ENCODE results near the gene TCERG1L.

The TCERG1L gene

GRCh38 chr10:131109726-131110125 lies 201.8 kb downstream of the TCERG1L start:
- H3K79me1 ChIP-seq (replicated peaks; ENCODE audit: low read length, poor library complexity, severe bottlenecking): no peaks in the 10 kb centered on the region
- H3K4me2 ChIP-seq (ENCODE audit: low read length, poor library complexity, severe bottlenecking): no peak overlapping the region
- peaks cover 7% of the 10 kb centered on the region for H3K9me3 ChIP-seq (ENCODE audit: control insufficient read depth, low read length)
- no peak overlapping the region for H2AFZ ChIP-seq (ENCODE audit: low read depth, low read length)
- H4K91ac ChIP-seq (ENCODE audit: low read length): no peak overlapping the region
- no peak overlapping the region for H3K18ac ChIP-seq (ENCODE audit: low read depth in 1 of 2, low read length in 2 of 2)
- no peak overlapping the region for H2BK12ac ChIP-seq (ENCODE audit: low read length in 2 of 2)
- no peak for DNase-seq
- H3K4ac ChIP-seq (ENCODE audit: low read depth in 1 of 2, low read length in 2 of 2): no peak overlapping the region
- H3K4me3 ChIP-seq (ENCODE audit: insufficient read depth in 1 of 2, low read depth in 1 of 2, low read length in 2 of 2): no peak overlapping the region
- no peak overlapping the region for H2BK15ac ChIP-seq (ENCODE audit: low read depth, poor library complexity, severe bottlenecking)
- no peak overlapping the region for H2BK5ac ChIP-seq (ENCODE audit: low read depth, low read length, poor library complexity, severe bottlenecking)
- no peak overlapping the region for H4K8ac ChIP-seq (ENCODE audit: low read length)
- no peak overlapping the region for H3K27ac ChIP-seq (ENCODE audit: low read length, poor library complexity, severe bottlenecking)
- H3K9ac ChIP-seq (ENCODE audit: low read length): no peak overlapping the region
- H3K4me1 ChIP-seq (ENCODE audit: control insufficient read depth, insufficient read depth, low read depth, low read length): no peaks in the 10 kb centered on the region
- H3K36me3 ChIP-seq (ENCODE audit: control insufficient read depth in 1 of 2, insufficient read depth in 2 of 2, low read depth in 1 of 2, low read length in 2 of 2): no peaks in the 10 kb centered on the region
- H2BK120ac ChIP-seq (ENCODE audit: low read depth, low read length): no peak overlapping the region
- no peak overlapping the region for H3K23ac ChIP-seq (ENCODE audit: low read length in 2 of 2)
- H3K27me3 ChIP-seq (ENCODE audit: control insufficient read depth in 1 of 2, insufficient read depth in 1 of 2, low read length in 2 of 2): no peaks in the 10 kb centered on the region
- 87% methylated on average over 16 of the region's 16 CpGs for WGBS
- no peak overlapping the region for H2AK5ac ChIP-seq (ENCODE audit: low read length, severe bottlenecking)
- no peak overlapping the region for H3K14ac ChIP-seq (ENCODE audit: low read length in 2 of 2)

GRCh38 chr10:131109291-131109690 lies 202.2 kb downstream of the TCERG1L start:
- no peaks in the 10 kb centered on the region for H3K36me3 ChIP-seq (ENCODE audit: control insufficient read depth in 1 of 2, insufficient read depth in 2 of 2, low read depth in 1 of 2, low read length in 2 of 2)
- no peak overlapping the region for H3K4ac ChIP-seq (ENCODE audit: low read depth in 1 of 2, low read length in 2 of 2)
- H2AK5ac ChIP-seq (ENCODE audit: low read length, severe bottlenecking): no peak overlapping the region
- no peaks in the 10 kb centered on the region for H3K4me1 ChIP-seq (ENCODE audit: control insufficient read depth, insufficient read depth, low read depth, low read length)
- H3K27me3 ChIP-seq (ENCODE audit: control insufficient read depth in 1 of 2, insufficient read depth in 1 of 2, low read length in 2 of 2): no peaks in the 10 kb centered on the region
- H3K4me3 ChIP-seq (ENCODE audit: insufficient read depth in 1 of 2, low read depth in 1 of 2, low read length in 2 of 2): no peak overlapping the region
- no peak overlapping the region for H3K14ac ChIP-seq (ENCODE audit: low read length in 2 of 2)
- H3K18ac ChIP-seq (ENCODE audit: low read depth in 1 of 2, low read length in 2 of 2): no peak overlapping the region
- H3K9me3 ChIP-seq (ENCODE audit: control insufficient read depth, low read length): peaks cover 7% of the 10 kb centered on the region
- no peak overlapping the region for H3K9ac ChIP-seq (ENCODE audit: low read length)
- H3K27ac ChIP-seq (ENCODE audit: low read length, poor library complexity, severe bottlenecking): no peak overlapping the region
- H2BK15ac ChIP-seq (ENCODE audit: low read depth, poor library complexity, severe bottlenecking): no peak overlapping the region
- no peak overlapping the region for H4K91ac ChIP-seq (ENCODE audit: low read length)
- no peak overlapping the region for H2AFZ ChIP-seq (ENCODE audit: low read depth, low read length)
- DNase-seq: no peak
- no peak overlapping the region for H3K23ac ChIP-seq (ENCODE audit: low read length in 2 of 2)
- H3K4me2 ChIP-seq (ENCODE audit: low read length, poor library complexity, severe bottlenecking): no peak overlapping the region
- WGBS: 93% methylated on average over 19 of the region's 19 CpGs
- no peak overlapping the region for H2BK5ac ChIP-seq (ENCODE audit: low read depth, low read length, poor library complexity, severe bottlenecking)
- no peaks in the 10 kb centered on the region for H3K79me1 ChIP-seq (replicated peaks; ENCODE audit: low read length, poor library complexity, severe bottlenecking)
- H2BK120ac ChIP-seq (ENCODE audit: low read depth, low read length): no peak overlapping the region
- H4K8ac ChIP-seq (ENCODE audit: low read length): no peak overlapping the region
- no peak overlapping the region for H2BK12ac ChIP-seq (ENCODE audit: low read length in 2 of 2)

GRCh38 chr10:131107970-131108369 lies 203.6 kb downstream of the TCERG1L start:
- no peaks in the 10 kb centered on the region for H3K27me3 ChIP-seq (ENCODE audit: control insufficient read depth in 1 of 2, insufficient read depth in 1 of 2, low read length in 2 of 2)
- no peak overlapping the region for H3K4ac ChIP-seq (ENCODE audit: low read depth in 1 of 2, low read length in 2 of 2)
- H2AK5ac ChIP-seq (ENCODE audit: low read length, severe bottlenecking): no peak overlapping the region
- no peak overlapping the region for H3K23ac ChIP-seq (ENCODE audit: low read length in 2 of 2)
- H3K18ac ChIP-seq (ENCODE audit: low read depth in 1 of 2, low read length in 2 of 2): no peak overlapping the region
- H2BK120ac ChIP-seq (ENCODE audit: low read depth, low read length): no peak overlapping the region
- no peak for DNase-seq
- H3K36me3 ChIP-seq (ENCODE audit: control insufficient read depth in 1 of 2, insufficient read depth in 2 of 2, low read depth in 1 of 2, low read length in 2 of 2): no peaks in the 10 kb centered on the region
- no peak overlapping the region for H2BK5ac ChIP-seq (ENCODE audit: low read depth, low read length, poor library complexity, severe bottlenecking)
- H4K8ac ChIP-seq (ENCODE audit: low read length): no peak overlapping the region
- H3K9ac ChIP-seq (ENCODE audit: low read length): no peak overlapping the region
- no peak overlapping the region for H2BK15ac ChIP-seq (ENCODE audit: low read depth, poor library complexity, severe bottlenecking)
- no peak overlapping the region for H3K27ac ChIP-seq (ENCODE audit: low read length, poor library complexity, severe bottlenecking)
- WGBS: 94% methylated on average over 9 of the region's 9 CpGs
- H3K14ac ChIP-seq (ENCODE audit: low read length in 2 of 2): no peak overlapping the region
- H2BK12ac ChIP-seq (ENCODE audit: low read length in 2 of 2): no peak overlapping the region
- H3K4me2 ChIP-seq (ENCODE audit: low read length, poor library complexity, severe bottlenecking): no peak overlapping the region
- no peaks in the 10 kb centered on the region for H3K4me1 ChIP-seq (ENCODE audit: control insufficient read depth, insufficient read depth, low read depth, low read length)
- peaks cover 7% of the 10 kb centered on the region for H3K9me3 ChIP-seq (ENCODE audit: control insufficient read depth, low read length)
- H4K91ac ChIP-seq (ENCODE audit: low read length): no peak overlapping the region
- no peak overlapping the region for H3K4me3 ChIP-seq (ENCODE audit: insufficient read depth in 1 of 2, low read depth in 1 of 2, low read length in 2 of 2)
- no peaks in the 10 kb centered on the region for H3K79me1 ChIP-seq (replicated peaks; ENCODE audit: low read length, poor library complexity, severe bottlenecking)
- no peak overlapping the region for H2AFZ ChIP-seq (ENCODE audit: low read depth, low read length)

- no peak for DNase-seq
- Histone ChIP-seq H4K91ac (ENCODE audit: low read length) (no peak overlapping the region), H3K9me3 (ENCODE audit: control insufficient read depth, low read length) (peaks cover 2% of the 10 kb centered on the region), H2BK120ac (ENCODE audit: low read depth, low read length) (no peak overlapping the region), H3K36me3 (ENCODE audit: control insufficient read depth in 1 of 2, insufficient read depth in 2 of 2, low read depth in 1 of 2, low read length in 2 of 2) (no peaks in the 10 kb centered on the region), H3K14ac (ENCODE audit: low read length in 2 of 2) (no peak overlapping the region), H3K4me1 (ENCODE audit: control insufficient read depth, insufficient read depth, low read depth, low read length) (no peaks in the 10 kb centered on the region), H2AFZ (ENCODE audit: low read depth, low read length) (no peak overlapping the region), H3K23ac (ENCODE audit: low read length in 2 of 2) (no peak overlapping the region), H3K27ac (ENCODE audit: low read length, poor library complexity, severe bottlenecking) (no peak overlapping the region), H2BK15ac (ENCODE audit: low read depth, poor library complexity, severe bottlenecking) (no peak overlapping the region), H3K4me3 (ENCODE audit: insufficient read depth in 1 of 2, low read depth in 1 of 2, low read length in 2 of 2) (no peak overlapping the region), H2AK5ac (ENCODE audit: low read length, severe bottlenecking) (no peak overlapping the region), H2BK12ac (ENCODE audit: low read length in 2 of 2) (no peak overlapping the region), H3K18ac (ENCODE audit: low read depth in 1 of 2, low read length in 2 of 2) (no peak overlapping the region), H3K27me3 (ENCODE audit: control insufficient read depth in 1 of 2, insufficient read depth in 1 of 2, low read length in 2 of 2) (no peaks in the 10 kb centered on the region), H4K8ac (ENCODE audit: low read length) (no peak overlapping the region), H3K9ac (ENCODE audit: low read length) (no peak overlapping the region), H3K4ac (ENCODE audit: low read depth in 1 of 2, low read length in 2 of 2) (no peak overlapping the region), H2BK5ac (ENCODE audit: low read depth, low read length, poor library complexity, severe bottlenecking) (no peak overlapping the region), H3K79me1 (replicated peaks; ENCODE audit: low read length, poor library complexity, severe bottlenecking) (no peaks in the 10 kb centered on the region), H3K4me2 (ENCODE audit: low read length, poor library complexity, severe bottlenecking) (no peak overlapping the region)
- 73% methylated on average over 9 of the region's 13 CpGs for whole genome bisulfite sequencing
Measured at GRCh38 chr10:131102676-131103075, 208.8 kb downstream of the TCERG1L start.

Data from mesenchymal stem cell (in vitro differentiated cells and primary cell).